Measurements from ENCODE around the gene ADORA2A.

Gene ADORA2A

GRCh38 chr22:24427500-24428164 is at the start of gene ADORA2A:
TSS of gene ADORA2A (plus strand) at chr22:24427599. CDS start at chr22:24433405, 5,806 bp downstream.
- peak within 1 kb of the TSS; percentile 83 for H3K4me3 ChIP-seq (ENCODE audit: low read depth, low read length)
- peak; percentile 88 for DNase-seq (ENCODE audit: low read depth)
- no peak for TF ChIP-seq CTCF (IDR thresholded peaks at IDR 0.05; ENCODE audit: insufficient read depth, low read depth, low read length, missing control alignments)

- no peak for DNase-seq (ENCODE audit: low read depth)
- TF ChIP-seq CTCF (IDR thresholded peaks at IDR 0.05; ENCODE audit: insufficient read depth, low read depth, low read length, missing control alignments) = no peak
- H3K4me3 ChIP-seq (ENCODE audit: low read depth, low read length) = no peak overlapping the region
Observed at GRCh38 chr22:24379536-24379935, 47.9 kb upstream of the ADORA2A start.

- no peak for TF ChIP-seq CTCF (IDR thresholded peaks at IDR 0.05; ENCODE audit: insufficient read depth, low read depth, low read length, missing control alignments)
- no peak for DNase-seq (ENCODE audit: low read depth)
- H3K4me3 ChIP-seq (ENCODE audit: low read depth, low read length) = no peak overlapping the region
Observed at GRCh38 chr22:24380220-24380904, 47.0 kb upstream of the ADORA2A start.

GRCh38 chr22:24380905-24381230 is 46.5 kb upstream of the ADORA2A start:
- no peak for TF ChIP-seq CTCF (IDR thresholded peaks at IDR 0.05; ENCODE audit: insufficient read depth, low read depth, low read length, missing control alignments)
- no peak overlapping the region for H3K4me3 ChIP-seq (ENCODE audit: low read depth, low read length)
- no peak for DNase-seq (ENCODE audit: low read depth)

- TF ChIP-seq CTCF (IDR thresholded peaks at IDR 0.05; ENCODE audit: insufficient read depth, low read depth, low read length, missing control alignments) = no peak
- DNase-seq (ENCODE audit: low read depth) = no peak
- no peak overlapping the region for H3K4me3 ChIP-seq (ENCODE audit: low read depth, low read length)
Observed at GRCh38 chr22:24383061-24383460, 44.3 kb upstream of the ADORA2A start.

- DNase-seq (ENCODE audit: low read depth) = no peak
- TF ChIP-seq CTCF (IDR thresholded peaks at IDR 0.05; ENCODE audit: insufficient read depth, low read depth, low read length, missing control alignments) = no peak
- H3K4me3 ChIP-seq (ENCODE audit: low read depth, low read length) = no peak overlapping the region
Observed at GRCh38 chr22:24384131-24384530, 43.3 kb upstream of the ADORA2A start.
